Lower leg skin (tissue), 4 donors: Measurements from ENCODE around the gene MTHFD2. TPM values are rescaled to one million over a fixed set of nuclear protein-coding genes. Genes with fewer than 3 reads are reported as not detected.

ENCODE experiments used
- DNase-seq, 2 donors: peaks; one replicate each; pipeline ENCODE4 v3.0.0-alpha.2; 2019; ENCODE audit warnings: low spot score in 2 of 2
- H3K4me3 ChIP-seq: fragments of 200-600 bp; sonication (generic); 2 replicates; pipeline ENCODE4 v1.5.1; 2017; ENCODE audit warnings: mild to moderate bottlenecking, low read depth; ENCODE audit not compliant: poor library complexity, severe bottlenecking
- POLR2A ChIP-seq, 2 donors: fragments of 450-650 bp; IDR thresholded peaks; one replicate each; pipeline ENCODE4 v1.6.1; 2016 to 2017; ENCODE audit warnings: antibody characterized with exemption in 2 of 2, mild to moderate bottlenecking in 1 of 2, moderate library complexity in 1 of 2
- WGBS, 2 donors: methylation state at CpG; one replicate each; pipeline ENCODE4 v1.1.5; 2018; 5-methylcytosine and 5-hydroxymethylcytosine counted together
- intact Hi-C: fragments of 100-400 bp; cut with DNase I; formaldehyde crosslinking; loops from one replicate; pipeline ENCODE4 v1.15.0; 2023; ENCODE audit warnings: low total_unique reads
- total RNA-seq, 4 donors: library from RNA; depleted of rRNA; stranded (reverse); fragments of >200 nt; gene quantifications; one replicate each; pipeline ENCODE4 v1.1.0, GENCODE V29; 2016
- TF ChIP-seq, protein P1 (sequence below), 3 donors: fragments of 450-650 bp; IDR thresholded peaks; one replicate each; pipeline ENCODE4 v1.5.1; 2016; ENCODE audit warnings: antibody characterized with exemption in 3 of 3, mild to moderate bottlenecking in 3 of 3, moderate library complexity in 2 of 3

Gene MTHFD2
- total RNA-seq, 4 donors from 2014 or later, result 12.5 to 31.8 (median 17.5) TPM

GRCh38 chr2:74233648-74234047 is 35.2 kb downstream of the MTHFD2 start:
- intact Hi-C loops, result no loop called here
- H3K4me3 ChIP-seq, result no peak overlapping the region
- TF ChIP-seq POLR2A (IDR thresholded peaks at IDR 0.05), result no peak
- TF ChIP-seq, protein P1, sequence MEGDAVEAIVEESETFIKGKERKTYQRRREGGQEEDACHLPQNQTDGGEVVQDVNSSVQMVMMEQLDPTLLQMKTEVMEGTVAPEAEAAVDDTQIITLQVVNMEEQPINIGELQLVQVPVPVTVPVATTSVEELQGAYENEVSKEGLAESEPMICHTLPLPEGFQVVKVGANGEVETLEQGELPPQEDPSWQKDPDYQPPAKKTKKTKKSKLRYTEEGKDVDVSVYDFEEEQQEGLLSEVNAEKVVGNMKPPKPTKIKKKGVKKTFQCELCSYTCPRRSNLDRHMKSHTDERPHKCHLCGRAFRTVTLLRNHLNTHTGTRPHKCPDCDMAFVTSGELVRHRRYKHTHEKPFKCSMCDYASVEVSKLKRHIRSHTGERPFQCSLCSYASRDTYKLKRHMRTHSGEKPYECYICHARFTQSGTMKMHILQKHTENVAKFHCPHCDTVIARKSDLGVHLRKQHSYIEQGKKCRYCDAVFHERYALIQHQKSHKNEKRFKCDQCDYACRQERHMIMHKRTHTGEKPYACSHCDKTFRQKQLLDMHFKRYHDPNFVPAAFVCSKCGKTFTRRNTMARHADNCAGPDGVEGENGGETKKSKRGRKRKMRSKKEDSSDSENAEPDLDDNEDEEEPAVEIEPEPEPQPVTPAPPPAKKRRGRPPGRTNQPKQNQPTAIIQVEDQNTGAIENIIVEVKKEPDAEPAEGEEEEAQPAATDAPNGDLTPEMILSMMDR (IDR thresholded peaks at IDR 0.05), result no peak
- DNase-seq, result no peak

GRCh38 chr2:74235041-74235440 is 36.6 kb downstream of the MTHFD2 start:
- TF ChIP-seq POLR2A (IDR thresholded peaks at IDR 0.05), result no peak
- TF ChIP-seq, protein P1 (IDR thresholded peaks at IDR 0.05), result no peak
- peak in 1 of 2 donors; percentile 60 for DNase-seq
- H3K4me3 ChIP-seq, result no peak overlapping the region
- 90 to 97% methylated on average over 5 of the region's 5 CpGs for WGBS, 2 donors
- intact Hi-C loops, result no loop called here

DNA sequence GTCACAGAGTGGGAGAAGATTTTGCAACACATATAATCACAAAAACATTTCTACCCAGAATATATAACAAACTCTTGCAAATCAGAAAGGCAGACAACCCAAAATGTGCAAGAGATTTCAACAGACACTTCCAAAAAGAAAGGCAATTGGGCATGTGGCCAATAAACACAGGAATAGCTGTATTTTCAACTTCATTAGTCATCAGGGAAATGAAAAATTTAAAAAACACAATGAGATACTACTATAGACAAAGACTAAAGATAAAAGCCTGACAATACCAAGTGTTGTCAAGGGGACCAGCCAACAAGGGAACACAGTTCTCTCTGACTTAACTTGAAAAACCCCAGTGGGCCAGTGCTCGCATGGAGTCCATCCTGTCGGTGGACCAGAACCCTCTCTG is 40.5 kb downstream of the MTHFD2 start:
- WGBS, 2 donors, result 91 to 93% methylated on average over 2 of the region's 2 CpGs
- intact Hi-C loops, result no loop called here
- TF ChIP-seq, protein P1 (IDR thresholded peaks at IDR 0.05), result no peak
- no peak for TF ChIP-seq POLR2A (IDR thresholded peaks at IDR 0.05)

GRCh38 chr2:74239346-74239745 is 40.9 kb downstream of the MTHFD2 start:
- no peak overlapping the region for H3K4me3 ChIP-seq
- DNase-seq, result peak in 1 of 2 donors; percentile 62
- intact Hi-C loops, result no loop called here
- TF ChIP-seq POLR2A (IDR thresholded peaks at IDR 0.05), result no peak
- TF ChIP-seq, protein P1 (IDR thresholded peaks at IDR 0.05), result no peak
- WGBS, 2 donors, result 83 to 87% methylated on average over 7 of the region's 7 CpGs

More for the DNA sequence above, 40.5 kb downstream of the MTHFD2 start:
- no peak overlapping the region for H3K4me3 ChIP-seq
- no peak for DNase-seq

DNA sequence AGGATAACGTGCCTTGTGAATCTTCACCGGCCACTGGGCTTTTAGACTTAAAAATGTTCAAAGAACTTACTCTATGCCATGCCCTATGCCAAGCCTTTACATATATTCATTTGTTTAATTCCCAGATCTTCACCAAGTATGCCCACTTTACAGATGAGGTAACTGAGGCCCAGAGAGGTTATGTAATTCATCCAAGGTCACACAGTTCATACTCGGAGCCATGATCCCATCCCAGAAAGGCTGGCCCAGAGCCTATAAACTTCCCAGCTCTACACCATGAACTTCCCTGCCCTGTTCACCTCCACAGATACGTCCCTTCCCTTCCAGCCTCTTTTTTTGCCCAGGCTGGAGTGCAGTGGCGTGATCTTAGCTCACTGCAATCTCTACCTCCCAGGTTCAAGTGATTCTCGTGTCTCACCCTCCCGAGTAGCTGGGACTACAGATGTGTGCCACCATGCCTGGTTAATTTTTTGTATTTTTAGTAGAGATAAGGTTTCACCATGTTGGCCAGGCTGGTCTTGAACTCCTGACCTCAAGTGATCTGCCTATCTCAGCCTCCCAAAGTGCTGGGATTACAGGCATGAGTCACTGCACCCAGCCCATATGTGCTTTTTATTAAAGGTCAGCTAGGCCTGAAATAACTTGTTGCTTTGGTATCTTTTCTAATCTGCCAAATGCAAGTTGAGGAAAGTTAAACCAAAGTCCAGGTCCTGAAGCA is 44.1 kb downstream of the MTHFD2 start:
- TF ChIP-seq, protein P1 (IDR thresholded peaks at IDR 0.05), result no peak
- no peak for TF ChIP-seq POLR2A (IDR thresholded peaks at IDR 0.05)
- intact Hi-C loops, result no loop called here
- 91 to 94% methylated on average over 7 of the region's 7 CpGs for WGBS, 2 donors
- H3K4me3 ChIP-seq, result no peak overlapping the region
- peak in 1 of 2 donors; percentile 2 for DNase-seq

- TF ChIP-seq, protein P1 (IDR thresholded peaks at IDR 0.05), result no peak
- TF ChIP-seq POLR2A (IDR thresholded peaks at IDR 0.05), result no peak
- no peak for DNase-seq
- intact Hi-C loops, result no loop called here
- WGBS, 2 donors, result 86 to 93% methylated on average over 3 of the region's 3 CpGs
- H3K4me3 ChIP-seq, result no peak overlapping the region
Measured at GRCh38 chr2:74244286-74244685, 45.9 kb downstream of the MTHFD2 start.
